Measurements from ENCODE around the gene FXYD3. TPM values are rescaled to one million over a fixed set of nuclear protein-coding genes. Genes with fewer than 3 reads are reported as not detected.
"Not testable (repeated sequence)": the region's sequence is repeated elsewhere in the genome, so short reads cannot be mapped to it uniquely, and the experiment has no call there.

The FXYD3 gene
- total RNA-seq, 1 donor from 2014 or later, result 0.91 TPM

DNA sequence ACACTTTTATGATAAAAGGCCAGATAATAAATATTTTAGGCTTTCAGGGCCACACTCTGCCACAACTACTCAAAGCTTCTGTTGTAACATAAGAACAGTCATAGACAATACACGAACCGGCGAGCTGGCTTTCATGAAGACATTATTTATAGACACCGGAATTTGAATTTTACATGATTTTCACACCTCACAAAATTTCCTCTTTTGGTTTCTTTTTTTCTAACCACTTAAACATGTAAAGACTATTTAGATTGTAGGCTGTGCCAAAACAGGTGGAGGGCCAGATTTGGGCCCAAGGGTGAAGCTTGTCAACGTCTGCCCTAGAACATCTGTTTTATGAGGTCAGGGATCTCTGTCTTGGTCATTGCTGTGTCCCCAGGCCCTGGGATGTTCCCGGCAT is 29.7 kb upstream of the FXYD3 start:
- no peak for DNase-seq (ENCODE audit: low read depth)

DNA sequence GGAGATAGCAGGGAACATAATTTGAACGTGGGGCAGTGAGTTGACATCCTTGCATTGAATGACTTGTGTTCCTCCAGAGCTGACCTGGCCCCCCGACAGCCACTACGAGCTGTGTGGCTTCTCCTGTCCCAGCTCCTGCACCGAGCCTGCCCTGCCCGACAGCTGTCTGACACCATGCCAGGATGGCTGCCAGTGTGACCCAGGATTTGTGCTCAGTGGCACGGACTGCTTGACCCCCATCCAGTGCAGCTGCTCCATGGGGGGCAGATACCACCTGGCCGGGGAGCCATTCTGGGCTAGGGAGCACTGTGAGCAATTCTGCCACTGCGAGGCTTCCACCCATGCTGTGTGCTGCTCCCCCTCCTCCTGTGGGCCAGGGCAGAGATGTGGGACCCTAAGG is 29.2 kb upstream of the FXYD3 start:
- DNase-seq (ENCODE audit: low read depth), result peak; percentile 85

DNA sequence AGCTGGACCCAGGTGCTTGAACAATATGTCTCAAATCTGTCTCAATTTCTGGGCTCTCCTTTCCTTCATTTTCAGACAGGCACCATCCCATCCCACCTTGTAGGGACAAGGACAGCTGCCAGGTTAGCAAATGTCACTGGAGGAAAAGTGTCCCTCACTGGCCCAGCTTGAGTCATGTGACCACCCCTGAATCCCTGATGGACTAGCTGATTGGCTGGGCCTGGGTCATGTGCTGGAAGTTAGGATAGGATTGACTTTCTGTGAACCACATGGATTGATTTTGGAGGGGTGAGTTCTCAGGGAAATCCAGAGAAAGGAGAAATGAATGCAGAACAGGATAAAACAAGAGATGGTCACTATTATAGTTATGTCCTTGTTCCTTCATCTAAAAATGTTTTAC is 28.2 kb upstream of the FXYD3 start:
- no peak for DNase-seq (ENCODE audit: low read depth)

DNA sequence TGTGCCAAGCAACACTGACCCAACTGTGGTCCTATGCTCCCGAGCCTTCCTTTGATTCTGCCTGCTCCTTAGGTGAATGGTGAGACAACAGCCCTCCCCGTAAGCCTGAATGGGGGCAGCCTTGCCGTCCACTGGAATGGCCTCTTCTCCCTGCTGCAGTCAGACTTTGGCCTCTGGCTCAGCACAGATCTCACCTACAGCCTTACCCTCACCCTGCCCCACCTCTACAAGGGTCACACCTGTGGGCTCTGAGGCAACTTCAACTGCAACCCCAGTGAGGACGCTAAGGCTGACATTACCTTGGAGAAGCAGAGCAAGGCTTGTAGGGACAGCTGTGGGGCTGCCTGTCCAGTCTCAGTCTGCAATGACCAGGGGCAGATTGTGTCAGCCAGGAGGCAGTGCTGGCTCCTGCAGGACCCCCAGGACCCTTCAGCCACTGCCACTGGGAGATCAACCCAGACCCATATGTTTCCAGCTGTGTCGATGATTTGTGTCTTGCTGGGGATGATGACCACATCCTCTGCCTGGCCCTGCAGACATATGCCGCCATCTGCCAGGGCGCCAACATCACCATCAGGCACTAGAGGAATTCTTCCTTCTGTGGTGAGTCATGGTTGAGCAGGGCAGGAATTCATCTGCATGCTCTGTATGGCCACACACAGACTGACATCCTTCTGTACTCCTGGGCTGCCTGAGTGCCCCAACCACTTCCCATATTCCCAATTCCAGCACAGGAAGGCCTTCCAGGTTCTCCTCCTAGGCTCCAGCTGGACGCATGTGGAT is 27.3 kb upstream of the FXYD3 start:
- DNase-seq (ENCODE audit: low read depth), result peak; percentile 91

DNA sequence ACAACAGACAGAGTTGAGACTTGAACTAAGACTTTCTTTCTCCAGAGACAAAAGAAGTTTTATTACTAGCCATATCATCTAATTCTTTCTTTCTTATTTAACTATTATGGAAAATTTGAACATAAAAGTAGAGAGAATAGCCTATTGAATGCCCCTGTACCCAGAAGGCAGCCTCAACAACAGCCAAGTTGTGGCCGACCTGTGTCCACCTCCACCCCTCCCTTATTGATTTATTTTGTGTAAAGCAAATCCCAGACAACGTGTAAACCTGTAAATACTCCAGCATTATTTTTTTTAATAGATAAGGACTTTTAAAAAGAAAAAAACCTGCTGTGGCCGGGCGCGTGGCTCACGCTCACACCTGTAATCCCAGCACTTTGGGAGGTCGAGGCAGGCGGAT is 26.1 kb upstream of the FXYD3 start:
- DNase-seq (ENCODE audit: low read depth), result no peak

DNA sequence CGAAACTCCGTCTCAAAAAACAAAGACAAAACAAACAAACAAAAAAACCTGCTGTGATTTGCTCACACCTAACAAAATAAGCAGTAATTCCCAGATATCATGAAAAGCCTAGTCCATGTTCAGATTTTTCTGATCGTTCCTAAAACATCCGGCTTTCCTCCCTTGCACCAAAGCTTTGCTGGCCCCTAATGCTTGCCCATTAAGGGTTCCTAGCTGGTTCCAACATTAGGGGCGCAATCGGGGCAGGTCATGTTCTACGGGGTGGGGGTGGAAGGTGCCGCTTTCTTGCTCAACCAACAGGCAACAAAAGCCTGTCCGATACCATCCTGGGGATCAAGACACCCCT is 25.5 kb upstream of the FXYD3 start:
- DNase-seq (ENCODE audit: low read depth), result no peak

DNA sequence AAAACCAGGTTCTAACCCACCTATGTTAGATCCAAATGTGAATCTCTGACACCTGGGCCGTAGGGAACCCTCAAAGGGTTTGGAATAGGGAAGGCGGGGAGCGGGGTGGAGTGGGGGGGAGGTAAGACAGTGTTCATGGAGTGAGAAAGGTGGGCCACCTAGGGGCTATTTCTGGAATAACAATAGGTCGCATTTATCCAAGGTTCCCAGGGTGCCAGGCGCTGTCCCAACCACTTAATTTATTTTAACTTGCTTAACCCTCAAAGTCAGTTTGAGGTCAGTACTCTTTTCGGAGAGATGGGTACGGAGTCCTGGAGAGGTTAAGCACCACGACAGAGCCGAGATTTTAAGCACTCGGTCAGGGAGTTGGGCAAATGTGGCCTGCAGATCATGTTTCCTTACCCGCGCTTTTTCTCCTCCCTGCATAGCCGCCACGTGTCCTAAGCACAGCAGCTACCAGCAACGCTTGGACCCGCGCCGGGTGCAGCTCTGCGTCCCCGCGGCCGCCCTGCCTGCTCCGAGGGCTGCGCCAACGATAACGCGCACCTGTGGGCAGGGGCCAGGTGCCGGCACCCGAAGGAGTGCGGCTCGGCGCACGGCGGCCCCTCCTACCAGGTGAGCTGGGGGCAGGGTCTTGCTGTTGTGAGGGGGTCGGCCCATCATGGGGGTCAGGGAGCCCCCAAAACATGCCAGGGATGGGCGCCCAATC is 25.0 kb upstream of the FXYD3 start:
- peak; percentile 70 for DNase-seq (ENCODE audit: low read depth)

DNA sequence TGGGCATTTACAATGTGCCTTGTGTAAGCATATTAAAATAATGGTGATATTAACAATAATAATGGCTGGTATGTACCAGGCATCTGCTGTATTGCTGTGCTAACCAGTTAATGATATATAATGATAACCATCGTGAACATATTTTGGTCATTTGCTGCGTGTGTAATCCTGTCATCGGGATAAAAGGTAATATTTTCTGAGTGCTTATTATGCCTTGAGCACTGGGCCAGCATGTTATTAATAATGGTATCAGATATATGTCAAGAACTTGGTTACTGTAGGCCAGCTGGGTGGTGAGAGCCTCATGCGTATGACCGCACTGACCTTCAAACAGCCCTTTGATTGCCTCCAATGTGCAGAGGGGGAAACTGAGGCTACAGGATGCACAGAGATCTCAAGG is 22.2 kb upstream of the FXYD3 start:
- DNase-seq (ENCODE audit: low read depth), result no peak

DNA sequence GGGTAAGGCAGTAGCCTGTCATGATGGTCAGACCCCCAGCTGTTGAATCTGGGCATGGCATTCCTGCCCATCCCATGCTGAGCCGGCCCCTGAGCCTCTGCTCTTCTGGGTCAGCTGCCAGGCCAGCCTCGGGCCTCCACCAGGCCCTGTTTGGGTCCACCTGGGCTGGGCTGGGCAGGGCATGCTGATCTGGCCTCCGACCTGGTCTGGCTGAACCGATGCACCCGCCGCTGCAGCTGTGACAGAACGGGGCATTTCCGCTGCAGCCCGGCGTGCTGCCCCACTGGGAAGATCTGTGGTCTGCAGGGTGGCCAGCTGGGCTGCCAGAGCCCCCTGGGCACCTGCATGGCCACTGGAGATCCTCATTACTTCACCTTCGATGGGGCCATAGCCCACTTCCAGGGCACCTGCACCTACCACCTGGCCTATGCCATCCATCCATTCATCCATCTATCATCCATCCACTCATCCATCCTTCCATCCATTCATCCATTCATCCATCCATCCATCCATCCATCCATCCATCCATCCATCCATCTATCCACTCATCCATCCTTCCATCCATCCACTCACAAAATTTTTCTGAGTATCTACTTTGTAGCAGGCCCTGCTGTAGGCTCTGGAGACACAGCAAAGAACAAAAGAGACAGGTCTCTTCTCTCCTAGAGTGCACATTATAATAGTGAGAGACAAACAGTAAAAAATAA is 21.5 kb upstream of the FXYD3 start:
- peak; percentile 46 for DNase-seq (ENCODE audit: low read depth)

DNA sequence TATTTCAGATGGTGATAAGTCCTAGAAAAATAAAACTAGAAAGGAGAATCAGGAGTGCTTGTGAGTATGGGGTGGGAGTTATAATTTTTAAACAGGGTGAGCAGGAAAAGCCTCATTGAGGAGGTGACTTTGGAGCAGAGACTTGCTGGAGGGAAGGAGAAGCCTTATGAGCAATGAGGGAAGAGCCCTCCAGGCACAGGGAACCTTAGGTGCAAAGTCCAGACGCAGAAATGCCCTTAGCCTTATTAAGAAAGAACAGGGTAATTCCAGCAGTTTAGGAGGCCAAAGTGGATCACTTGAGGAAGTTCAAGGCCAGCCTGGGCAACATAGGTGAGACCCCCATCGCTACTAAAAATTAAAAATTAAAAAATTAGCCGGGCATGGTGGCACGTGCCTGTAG is 21.0 kb upstream of the FXYD3 start:
- no peak for DNase-seq (ENCODE audit: low read depth)

DNA sequence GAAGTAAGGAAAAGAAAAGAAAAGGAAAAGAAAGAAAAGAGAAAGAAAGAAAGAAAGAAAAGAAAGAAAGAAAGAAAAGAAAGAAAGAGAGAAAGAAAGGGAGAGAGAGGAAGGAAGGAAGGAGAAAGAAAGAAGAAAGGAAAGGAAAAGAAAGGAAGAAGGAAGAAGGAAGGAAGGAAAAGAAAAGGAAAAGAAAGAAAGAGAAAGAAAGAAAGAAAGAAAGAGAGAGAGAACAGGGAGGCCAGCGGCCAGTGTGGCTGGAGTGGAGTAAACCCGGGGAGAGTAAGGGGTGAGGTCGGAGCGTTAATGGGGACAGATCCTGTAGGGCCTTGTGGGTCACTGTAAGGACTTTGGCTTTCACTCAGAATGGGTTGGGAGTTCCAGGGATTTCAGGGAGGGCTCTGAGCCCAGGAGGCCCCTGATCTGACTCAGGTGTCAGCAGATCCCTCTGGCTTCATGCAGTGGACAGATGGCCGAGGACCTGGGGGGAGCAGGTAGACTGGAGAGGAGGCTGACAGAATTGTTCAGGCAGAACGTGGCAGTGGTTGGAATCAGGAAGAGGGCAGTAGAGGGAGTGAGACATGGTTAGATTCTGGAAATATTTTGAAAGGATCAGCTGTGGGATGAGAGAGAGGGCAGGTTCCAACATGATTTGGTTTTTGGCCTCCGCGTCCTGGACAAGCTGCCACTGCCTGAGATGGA is 19.8 kb upstream of the FXYD3 start:
- no peak for DNase-seq (ENCODE audit: low read depth)

DNA sequence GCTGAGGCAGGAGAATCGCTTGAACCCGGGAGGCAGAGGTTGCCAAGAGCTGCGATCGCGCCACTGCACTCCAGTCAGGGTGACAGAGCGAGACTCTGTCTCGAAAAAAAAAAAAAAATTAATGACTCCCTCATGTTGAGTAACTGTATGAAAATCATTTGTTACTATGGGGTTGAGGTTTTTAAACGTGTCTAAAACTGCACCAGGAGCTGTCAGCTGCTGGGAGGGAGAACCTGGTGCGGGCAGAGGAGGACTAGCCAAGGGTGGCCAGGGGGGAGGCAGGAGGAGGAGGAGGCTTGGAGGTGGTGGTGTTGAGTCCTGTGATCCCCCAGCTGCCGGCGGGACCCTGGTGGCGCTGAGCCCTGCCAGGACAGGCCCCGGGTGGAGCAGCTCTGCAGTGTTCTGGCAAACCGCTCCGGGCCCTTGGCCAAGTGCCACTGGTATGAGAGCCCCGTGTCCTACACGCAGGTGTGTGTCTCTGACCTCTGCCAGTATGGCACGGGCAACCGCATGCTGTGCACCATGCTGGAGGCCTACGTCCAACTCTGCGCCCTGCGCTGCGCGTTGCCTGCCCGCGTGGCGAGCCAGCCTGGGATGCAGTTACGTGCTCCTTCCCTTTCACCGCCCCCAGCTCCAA is 17.1 kb upstream of the FXYD3 start:
- no peak for DNase-seq (ENCODE audit: low read depth)

DNA sequence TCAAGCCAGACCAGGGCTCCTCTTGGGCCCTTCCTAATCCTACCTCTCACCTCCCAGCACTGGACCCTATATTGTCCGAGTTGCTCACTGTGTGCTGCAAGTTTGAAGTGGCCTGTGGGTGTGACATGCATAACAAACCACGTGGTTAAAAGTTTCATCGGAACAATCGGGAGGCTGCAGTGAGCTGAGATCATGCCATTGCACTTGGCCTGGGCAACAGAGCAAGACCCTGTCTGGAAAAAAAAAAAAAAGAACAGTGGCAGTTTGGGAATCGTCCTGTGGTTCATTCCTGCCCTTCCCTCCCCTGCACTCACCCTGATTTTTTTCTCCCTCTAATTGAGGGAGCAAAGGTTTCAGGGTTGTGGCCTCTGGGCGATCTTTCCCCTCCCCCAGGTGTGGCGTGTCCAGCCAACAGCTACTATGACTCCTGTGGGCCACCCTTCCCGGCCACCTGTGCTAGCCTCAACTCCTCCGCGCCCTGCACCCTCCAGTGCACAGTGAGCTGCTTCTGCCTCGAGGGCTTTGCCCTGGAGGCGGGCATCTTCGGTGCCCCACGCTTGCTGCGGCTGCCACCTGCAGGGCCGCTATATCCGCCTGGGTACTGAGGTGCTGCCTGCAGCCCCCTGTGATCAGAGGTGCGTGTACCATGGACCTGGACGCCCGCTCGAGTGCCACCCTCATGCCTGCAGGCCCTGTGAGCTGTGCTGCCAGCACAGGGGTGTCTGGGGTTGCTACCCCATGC is 16.3 kb upstream of the FXYD3 start:
- DNase-seq (ENCODE audit: low read depth), result no peak

DNA sequence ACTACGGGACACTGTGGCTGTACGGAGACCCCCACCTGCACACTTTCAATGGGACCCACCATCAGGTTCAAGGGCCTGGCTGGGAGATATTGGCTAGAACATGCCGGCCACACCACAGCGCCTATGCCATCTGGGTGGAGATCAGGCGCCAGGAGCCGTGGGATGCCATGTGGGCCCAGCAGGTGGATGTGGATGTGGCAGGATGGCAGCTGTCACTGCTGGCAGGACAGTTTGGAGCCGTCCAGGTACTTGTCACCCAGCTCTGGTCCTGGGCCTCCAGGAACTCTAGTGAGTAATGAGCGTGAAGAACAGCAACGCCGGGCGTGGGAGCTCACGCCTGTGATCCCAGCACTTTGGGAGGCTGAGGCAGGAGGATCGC is 15.7 kb upstream of the FXYD3 start:
- DNase-seq (ENCODE audit: low read depth), result no peak

DNA sequence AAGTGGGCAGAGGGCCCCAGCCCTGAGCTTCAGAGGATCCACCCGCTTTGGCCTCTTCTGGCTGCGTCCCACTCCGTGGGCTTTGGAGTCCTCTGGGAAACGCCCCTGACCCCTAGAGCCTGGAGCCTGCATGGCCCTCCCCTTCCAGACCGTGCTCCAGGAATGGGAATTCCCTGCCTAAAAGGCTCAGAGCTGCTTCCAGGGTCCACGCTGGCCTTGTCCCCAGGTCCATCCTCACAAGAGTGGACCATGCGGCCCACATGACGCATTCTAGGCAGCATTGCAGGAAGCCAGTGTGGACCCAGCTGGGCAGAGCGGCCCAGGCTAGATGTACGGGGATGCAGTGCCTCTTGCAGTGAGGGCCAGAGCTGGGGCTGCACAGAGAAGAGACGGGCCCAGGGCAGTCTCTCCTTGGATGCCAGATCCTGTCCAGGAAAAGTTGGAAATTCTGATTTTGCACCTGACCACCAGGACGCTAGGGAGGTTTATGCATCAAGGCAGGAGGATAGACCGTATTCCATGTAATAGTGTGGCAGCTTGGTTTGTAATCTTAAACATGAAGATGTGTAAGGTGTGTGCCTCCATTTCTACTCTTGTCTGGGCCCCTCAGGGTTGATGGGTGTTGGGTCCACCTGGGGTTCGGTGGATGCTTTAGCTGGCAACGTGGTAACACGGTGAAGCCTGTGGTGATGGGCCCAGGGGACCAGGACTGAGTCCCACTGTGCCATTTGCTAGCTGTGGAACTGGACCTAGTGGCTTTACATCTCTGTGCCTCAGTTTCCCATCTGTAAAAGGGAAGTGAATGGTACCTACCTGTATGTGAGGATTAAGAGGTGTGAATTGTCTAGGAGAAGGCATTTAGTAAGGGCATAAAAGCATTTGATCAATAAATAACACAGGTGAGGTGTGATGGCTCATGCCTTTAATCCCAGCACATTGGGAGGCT is 14.8 kb upstream of the FXYD3 start:
- no peak for DNase-seq (ENCODE audit: low read depth)

DNA sequence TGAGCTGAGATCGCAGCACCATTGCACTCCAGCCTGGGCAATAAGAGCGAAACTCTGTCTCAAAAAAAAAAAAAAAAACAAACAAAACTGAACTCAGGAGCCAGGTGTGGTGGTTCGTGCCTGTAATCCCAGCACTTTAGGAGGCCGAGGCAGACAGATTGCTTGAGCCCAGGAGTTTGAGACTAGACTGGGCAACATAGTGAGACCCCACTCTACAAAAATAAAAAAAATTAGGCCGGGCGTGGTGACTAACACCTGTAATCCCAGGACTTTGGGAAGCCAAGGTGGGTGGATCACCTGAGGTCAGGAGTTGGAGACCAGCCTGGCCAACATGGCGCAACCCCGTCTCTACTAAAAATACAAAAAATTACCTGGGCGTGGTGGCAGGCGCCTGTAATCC is 13.7 kb upstream of the FXYD3 start:
- not testable (repeated sequence) for DNase-seq (ENCODE audit: low read depth)

DNA sequence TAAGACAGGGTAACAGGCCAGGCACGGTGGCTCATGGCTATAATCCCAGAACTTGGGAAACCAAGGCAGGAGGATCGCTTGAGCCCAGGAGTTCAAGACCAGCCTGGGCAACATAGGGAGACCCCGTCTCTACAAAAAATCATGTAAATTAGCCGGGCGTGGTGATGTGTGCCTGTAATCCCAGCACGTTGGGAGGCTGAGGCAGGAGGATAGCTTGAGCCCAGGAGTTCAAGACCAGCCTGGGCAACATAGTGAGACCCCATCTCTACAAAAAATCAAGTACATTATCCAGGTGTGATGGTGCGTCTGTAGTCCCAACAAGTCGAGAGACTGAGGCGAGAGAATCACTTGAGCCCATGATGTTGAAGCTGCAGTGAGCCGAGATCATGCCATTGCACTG is 12.0 kb upstream of the FXYD3 start:
- not testable (repeated sequence) for DNase-seq (ENCODE audit: low read depth)

DNA sequence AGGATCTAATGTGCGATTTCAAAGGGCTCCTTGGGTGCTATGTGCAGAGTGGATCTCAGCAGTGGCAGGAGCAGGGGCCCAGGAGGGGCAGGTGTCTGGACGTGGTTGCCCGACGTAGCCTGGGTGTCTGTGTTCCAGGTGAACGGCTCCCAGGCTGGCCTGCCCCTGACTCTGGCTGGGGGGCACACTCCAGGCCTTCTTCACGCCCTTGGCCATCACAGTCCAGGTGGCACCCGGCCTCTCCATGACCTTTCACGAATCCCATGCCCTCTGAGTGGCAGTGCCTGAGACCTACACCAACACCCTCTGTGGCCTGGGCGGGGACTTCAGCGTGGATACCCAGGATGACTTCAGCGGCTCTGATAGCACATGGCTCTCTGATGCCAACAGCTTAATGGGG is 11.3 kb upstream of the FXYD3 start:
- no peak for DNase-seq (ENCODE audit: low read depth)

DNA sequence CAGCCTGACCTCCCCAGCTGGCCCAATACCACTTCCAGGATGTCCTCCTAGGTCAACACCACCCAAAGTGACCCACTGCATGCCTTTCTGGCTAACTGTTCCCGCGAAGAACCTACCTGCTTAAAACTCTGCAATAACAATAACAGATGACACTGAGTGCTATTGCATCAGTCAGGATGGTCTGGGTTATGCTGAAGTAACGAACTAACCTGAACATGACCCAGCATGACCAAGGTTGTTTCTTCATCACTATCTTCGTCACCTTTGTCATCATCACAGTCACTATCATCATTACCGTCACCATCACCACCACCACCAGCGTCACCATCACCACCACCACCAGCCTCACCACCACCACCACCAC is 10.6 kb upstream of the FXYD3 start:
- DNase-seq (ENCODE audit: low read depth), result no peak

Measured in myocyte (in vitro differentiated cells).